Stimulated activated CD4-positive, alpha-beta T cell treated with anti-CD3 and anti-CD28 coated beads, Interleukin-4, amount 100 ng/mL, for 1 hour (primary cell): Measurements from ENCODE around the gene CEP83.

ENCODE experiments used
- DNase-seq: peaks from one replicate; pipeline ENCODE4 v3.0.0-alpha.2; 2020

CEP83 gene

DNA sequence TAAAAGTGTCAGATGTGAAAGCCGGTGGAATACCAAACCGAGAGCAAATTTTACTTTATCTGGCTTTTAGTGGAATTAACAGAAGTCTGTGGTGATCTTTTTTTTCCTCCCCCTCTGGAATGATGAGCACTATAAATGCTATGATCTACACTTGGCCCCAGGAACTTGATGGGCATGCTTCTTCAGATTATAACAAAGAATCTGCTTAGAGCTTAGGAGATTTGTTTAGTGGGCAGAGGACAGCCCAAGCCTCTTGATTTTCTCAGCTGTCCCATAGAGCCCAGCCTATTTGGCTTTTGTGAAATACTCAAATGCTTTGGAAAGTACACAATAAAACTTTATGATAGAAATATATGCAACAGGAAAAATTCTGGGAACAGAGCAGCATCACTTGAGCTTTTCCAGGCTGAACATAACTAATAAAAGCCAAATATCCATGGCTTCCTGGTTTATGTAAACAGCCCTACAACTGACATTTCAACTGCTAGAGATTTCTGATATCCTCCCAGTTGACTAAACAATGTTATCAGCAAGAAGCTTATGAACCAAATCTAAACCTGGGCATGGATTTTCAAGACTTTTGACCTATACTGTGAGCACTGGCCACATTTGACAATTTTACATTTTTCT lies 161.7 kb downstream of the CEP83 start:
- DNase-seq, result no peak

DNA sequence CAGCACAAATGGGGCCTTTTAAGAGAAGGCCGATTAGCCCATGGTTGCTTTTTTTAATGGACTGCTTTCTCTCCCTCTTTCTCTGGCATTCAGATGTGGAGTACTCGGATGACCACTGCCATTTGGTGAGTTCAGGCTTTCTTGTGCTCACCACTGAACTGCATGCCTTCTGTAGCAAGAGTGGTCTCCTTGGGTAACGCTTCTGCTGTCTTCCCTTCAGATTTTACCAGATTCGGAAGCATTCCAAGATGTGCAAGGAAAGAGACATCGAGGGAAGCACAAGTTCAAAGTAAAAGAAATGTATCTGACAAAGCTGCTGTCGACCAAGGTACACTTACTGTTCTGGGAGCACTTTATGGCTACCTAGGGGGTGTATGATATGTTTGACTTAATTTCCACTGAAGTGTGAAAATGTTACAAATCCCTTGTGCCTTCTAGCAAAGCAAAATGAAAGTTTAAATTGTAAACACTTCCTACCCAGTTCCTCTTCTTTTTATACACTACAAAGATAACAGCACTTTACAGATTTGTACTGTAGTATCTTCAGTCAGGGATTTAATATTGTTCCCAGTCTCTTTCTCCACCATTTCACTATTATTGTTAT lies 162.5 kb downstream of the CEP83 start:
- no peak for DNase-seq

DNA sequence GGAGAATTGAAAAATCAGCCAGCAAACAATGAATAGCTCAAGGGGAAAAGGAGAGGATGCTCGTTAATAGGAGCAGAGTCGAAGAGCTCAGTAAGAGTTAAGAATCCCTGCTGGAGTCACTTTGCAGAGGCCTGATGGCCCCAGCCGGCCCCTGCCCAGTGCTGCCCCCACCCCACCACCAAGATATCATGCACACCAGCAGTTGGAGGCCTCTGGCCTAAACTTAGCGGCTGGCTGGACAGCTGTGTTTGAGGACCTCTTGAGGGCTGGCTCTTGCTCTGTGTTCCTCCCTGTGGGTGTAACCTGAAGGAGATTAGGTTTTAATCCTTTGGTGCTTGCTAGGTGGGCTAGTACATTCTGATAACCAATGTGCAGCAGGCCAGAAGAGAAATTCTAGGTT lies 169.3 kb downstream of the CEP83 start:
- no peak for DNase-seq

DNA sequence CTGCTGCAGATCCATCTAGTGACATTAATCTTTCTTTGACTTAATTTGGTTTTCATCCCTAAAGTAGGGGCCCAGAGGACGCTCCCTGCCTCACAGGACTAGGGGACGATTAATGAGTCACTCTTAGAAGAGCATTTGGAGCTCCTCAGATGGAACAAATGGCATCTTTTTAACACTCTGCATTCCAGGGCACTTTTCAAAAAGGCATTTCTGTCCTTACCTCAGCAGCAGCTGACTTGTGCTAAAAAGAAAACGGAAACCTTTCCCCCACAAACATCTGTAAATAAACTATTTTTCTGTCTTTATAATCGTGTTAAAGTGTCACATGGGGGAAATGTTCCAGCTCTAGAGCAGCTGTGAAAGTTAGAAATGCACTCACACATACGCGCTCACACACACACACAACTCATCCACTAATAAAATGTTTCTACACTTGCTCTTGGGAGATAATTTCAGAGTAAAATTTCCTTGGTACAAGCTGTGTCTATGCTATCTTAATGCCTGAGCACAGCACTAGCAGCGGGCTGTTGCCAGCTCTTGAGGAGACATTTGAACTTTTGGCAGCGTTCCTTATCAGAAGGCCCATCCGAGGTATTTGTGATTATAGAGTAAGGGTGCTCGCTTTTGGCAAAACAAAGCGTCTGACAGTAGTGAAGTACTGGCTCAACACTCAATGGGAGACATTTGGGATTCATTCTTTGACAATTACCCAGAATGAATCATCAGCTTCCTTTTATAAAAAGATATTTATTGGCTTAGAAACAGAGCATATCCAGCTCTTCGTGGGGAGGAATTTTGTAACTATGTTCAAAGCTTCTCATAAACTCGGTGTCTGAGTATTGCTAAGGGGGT lies 170.0 kb downstream of the CEP83 start:
- no peak for DNase-seq

- no peak for DNase-seq
These were observed 172.4 kb downstream of the CEP83 start for GRCh38 chr12:94287245-94287628.

DNA sequence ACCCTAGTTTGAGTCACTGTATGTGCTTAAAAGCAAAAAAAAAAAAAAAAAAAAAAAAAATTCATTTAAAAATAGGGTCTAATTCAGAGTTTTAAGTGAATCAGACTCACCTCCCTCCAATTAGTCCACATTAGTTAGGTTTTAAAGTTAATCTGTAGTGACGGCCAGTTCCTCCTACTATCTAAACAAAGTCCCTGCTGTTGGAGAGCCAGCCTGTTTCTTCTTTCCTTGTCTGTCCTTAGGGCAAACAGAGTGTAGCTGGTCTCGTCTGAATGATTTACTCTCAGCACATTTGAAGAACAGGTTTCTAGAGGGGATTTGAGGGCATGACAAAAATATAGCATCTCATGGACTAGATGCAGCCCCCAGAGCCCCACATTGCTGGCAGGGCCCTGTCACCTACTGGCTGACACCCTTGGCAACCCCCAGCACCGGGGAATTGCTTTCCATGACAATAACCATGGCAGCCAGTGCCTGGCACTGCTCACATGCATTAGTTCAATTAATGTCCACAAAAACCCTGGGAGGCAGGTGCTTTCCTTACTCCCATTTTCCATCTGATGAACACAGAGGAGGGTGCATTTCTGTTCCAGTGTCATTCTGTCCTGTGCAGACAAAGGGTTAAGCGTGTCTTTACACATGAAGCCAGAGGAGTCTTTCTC lies 173.0 kb downstream of the CEP83 start:
- DNase-seq, result no peak

DNA sequence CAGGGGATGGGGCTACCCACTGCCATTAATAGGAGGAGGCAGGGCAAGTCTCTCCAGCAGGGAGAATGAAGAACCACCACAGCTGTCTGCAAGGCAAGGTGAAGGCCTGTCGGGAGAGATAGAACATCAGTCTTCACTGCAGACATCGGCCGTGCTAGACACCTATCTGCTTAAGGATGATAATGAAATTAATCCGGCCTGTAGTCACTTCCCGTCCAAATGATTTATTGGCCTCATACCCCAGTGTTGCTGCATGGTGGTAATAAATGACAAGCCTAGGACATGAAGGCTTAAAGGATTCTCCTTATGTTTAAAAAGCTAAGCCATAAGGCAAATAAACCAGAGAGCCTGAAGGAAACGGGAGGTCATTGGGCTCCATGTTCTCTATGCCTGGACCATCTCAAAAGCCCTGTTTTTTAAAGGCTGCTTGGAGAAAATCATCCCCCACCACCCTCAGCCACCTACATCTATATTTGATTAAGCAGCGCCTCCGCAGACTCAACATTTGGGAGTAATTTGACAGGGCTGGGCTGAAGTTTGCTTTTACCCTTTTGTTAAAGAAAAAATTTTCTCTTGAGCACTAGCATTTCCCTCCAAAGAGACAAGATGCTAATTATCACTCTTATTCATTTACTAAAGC lies 173.6 kb downstream of the CEP83 start:
- no peak for DNase-seq

GRCh38 chr12:94284859-94285258 lies 174.8 kb downstream of the CEP83 start:
- DNase-seq, result no peak

- DNase-seq, result no peak
These were observed 175.6 kb downstream of the CEP83 start for GRCh38 chr12:94284046-94284445.

DNA sequence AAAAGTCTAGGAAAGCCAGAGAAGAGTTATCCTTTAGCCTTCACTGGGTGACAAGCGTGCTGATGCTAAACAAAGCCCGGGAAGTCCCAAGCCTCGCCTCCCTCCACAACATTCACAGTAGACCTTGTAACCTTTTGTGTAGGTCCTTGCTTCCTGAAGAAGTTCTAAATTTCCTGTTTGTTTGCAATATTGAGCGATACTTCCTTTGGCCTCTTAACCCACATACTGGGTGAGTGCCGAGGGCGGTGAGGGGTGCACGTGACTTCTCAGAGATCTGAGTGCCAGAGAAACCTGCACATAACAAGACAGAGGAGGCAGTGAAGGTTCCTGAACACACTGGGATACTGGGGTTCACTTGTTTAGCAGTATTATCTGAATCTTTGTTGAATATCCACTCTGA lies 177.0 kb downstream of the CEP83 start:
- DNase-seq, result peak; percentile 17

DNA sequence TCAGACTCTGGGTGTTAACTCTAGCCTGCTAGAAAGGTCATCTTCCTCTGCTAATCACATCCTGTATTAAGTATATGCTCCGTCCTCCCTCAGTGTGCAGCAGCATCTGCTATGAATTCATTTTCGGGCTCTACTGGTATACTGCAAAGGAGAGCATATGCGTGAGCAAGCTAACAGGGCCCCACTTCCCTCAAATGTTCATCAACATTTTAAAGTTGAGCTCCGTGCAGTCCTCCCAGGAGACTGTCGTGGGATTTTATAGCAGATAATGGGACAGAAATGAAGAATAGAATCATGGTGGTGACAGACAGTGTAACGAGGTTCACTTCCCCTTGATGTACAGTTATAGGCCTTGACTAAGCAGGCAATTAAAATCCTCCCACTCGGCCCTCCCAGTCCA lies 179.6 kb downstream of the CEP83 start:
- DNase-seq, result no peak

- no peak for DNase-seq
These were observed 182.2 kb downstream of the CEP83 start for GRCh38 chr12:94277426-94278000.

GRCh38 chr12:94276725-94277124 lies 182.9 kb downstream of the CEP83 start:
- DNase-seq, result no peak

DNA sequence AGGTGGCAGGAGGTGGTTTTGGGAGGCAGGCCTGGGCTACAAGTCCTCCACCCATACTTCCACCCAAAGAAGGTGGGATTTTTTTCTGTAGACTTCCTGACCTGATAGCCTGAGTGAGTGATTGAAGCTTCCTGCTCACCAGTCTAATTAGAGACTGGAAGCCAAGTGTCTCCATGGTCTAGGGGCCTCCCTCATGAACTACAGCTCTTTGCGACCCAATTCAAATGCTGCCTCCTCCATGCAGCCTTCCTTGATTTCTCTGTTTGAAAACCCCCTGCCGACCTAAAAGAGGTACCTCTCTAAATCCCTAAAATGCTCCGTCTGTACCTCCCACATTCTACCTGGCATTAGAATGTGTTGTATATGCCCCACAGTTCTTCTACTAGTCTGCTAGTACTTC lies 186.4 kb downstream of the CEP83 start:
- no peak for DNase-seq

DNA sequence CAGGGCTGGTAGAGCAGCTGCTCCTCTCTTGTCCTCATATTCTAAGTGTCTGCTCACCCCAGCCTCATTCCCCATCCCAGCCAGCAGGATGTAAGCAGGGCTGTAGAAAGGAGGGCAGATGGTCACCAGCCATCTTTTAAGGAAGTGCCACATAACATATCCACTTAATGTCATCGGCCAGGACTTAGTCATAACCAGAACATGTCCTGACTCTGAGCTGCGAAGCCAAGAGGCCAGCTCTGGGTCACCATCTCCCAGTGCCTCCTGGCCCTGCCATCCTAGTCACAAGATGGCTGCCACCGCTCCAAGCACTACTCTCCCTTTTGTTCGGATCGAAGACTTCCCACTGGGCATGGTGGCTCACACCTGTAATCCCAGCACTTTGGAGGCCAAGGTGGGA lies 187.4 kb downstream of the CEP83 start:
- DNase-seq, result no peak

DNA sequence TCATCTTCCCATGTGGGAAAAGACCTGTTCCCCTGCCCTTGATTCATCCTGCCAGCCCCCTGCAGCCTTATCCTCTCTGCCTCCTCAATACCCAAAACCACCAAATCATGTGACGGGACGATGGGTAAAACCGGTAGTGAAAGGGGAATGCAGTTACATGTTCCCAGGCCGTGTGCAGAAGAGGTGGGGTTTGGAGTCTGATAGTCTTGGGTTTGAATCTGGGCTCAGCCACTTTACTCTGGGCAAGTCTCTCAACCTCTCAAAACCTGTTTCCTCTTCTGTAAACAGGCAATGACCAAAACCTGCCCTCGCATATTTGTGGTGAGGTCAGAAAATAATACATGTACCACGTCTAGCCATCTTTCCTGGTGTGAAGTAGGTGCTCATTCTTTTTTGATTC lies 188.3 kb downstream of the CEP83 start:
- DNase-seq, result no peak

DNA sequence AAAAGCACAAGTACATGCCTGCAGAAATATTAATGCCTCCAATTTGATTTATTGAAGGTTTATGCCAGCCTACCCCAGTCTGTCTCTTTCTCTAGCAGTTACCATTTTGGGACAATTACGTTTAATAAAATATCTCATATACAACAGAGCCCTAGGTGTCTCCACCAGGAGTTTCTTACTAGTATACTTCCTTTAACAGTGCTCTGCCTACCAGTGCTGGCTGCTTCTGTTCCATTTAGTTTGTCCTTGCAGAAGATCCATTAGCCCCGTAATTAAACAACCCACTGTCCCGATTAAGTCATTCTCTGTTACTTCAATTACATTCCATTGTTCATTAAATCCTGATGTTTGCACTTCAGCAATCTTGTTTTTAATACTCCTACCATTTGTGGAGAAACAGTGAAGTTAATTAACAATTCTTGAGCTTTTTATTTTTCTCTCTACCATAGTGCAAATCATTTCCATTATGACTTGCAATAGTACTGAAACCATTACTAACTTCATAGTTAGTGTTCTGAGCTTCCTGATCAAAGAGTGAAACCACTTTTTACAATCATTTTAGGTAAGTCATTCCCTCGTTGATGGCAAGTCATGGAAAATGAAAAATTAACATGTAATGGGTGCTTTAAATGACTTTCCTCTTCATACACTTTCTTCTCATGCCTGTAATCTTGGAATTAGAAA lies 190.2 kb downstream of the CEP83 start:
- no peak for DNase-seq

GRCh38 chr12:94267921-94268471 lies 191.7 kb downstream of the CEP83 start:
- DNase-seq, result no peak

DNA sequence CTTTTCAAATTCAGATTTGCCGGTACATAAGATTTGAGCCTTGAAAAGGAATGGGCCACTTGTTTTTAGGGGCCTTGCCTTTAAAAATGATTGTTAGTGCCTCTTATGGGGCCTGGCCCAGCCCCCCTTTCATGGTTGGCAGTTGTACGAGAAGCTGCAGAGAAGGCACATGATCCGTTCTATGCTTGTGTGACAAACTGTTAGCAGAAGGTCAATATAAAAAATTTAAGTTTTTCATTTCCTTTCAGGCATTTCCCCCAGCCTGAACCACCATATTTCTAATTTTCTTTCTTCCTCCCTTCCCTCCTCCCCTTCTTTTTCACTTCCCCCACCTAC lies 192.2 kb downstream of the CEP83 start:
- DNase-seq, result no peak

- DNase-seq, result no peak
These were observed 192.7 kb downstream of the CEP83 start for GRCh38 chr12:94266796-94267536.
